Adipocyte (in vitro differentiated cells): Measurements from ENCODE around the gene ONECUT3.
"Not testable (repeated sequence)": the region's sequence is repeated elsewhere in the genome, so short reads cannot be mapped to it uniquely, and the experiment has no call there.

Experiments used
- DNase-seq: peaks from one replicate; pipeline ENCODE4 v3.0.0-alpha.2; 2015; ENCODE audit warnings: low read depth
- H3K27me3 ChIP-seq: replicated peaks from 2 replicates; pipeline ENCODE4 v1.7.0; 2013; ENCODE audit warnings: mild to moderate bottlenecking, low read length, moderate library complexity; ENCODE audit not compliant: control insufficient read depth, insufficient read depth
- H3K36me3 ChIP-seq: 2 replicates; pipeline ENCODE4 v1.7.0; 2013; ENCODE audit warnings: low read length, mild to moderate bottlenecking, moderate library complexity; ENCODE audit not compliant: control insufficient read depth, insufficient read depth, severe bottlenecking
- H3K4me1 ChIP-seq: 2 replicates; pipeline ENCODE4 v1.7.0; 2013; ENCODE audit warnings: mild to moderate bottlenecking, low read length, moderate library complexity; ENCODE audit not compliant: control insufficient read depth, insufficient read depth
- H3K4me3 ChIP-seq: 2 replicates; pipeline ENCODE4 v1.7.0; 2013; ENCODE audit warnings: mild to moderate bottlenecking, low read length, moderate library complexity
- H3K9ac ChIP-seq: 2 replicates; pipeline ENCODE4 v1.7.0; 2013; ENCODE audit warnings: mild to moderate bottlenecking, low read length, moderate library complexity
- H3K9me3 ChIP-seq: 2 replicates; pipeline ENCODE4 v1.7.0; 2013; ENCODE audit warnings: mild to moderate bottlenecking, low read length, moderate library complexity; ENCODE audit not compliant: control insufficient read depth

The ONECUT3 gene

GRCh38 chr19:1758959-1759903 lies 5.9 kb downstream of the ONECUT3 start:
- DNase-seq: no peak
- H3K9me3 ChIP-seq: no peaks in the 10 kb centered on the region
- H3K4me1 ChIP-seq: no peaks in the 10 kb centered on the region
- H3K9ac ChIP-seq: no peak overlapping the region
- H3K27me3 ChIP-seq: peaks cover 70% of the 10 kb centered on the region
- no peaks in the 10 kb centered on the region for H3K36me3 ChIP-seq
- no peak overlapping the region for H3K4me3 ChIP-seq

- no peak for DNase-seq
- H3K9me3 ChIP-seq: no peaks in the 10 kb centered on the region
- H3K9ac ChIP-seq: no peak overlapping the region
- peaks cover 76% of the 10 kb centered on the region for H3K27me3 ChIP-seq
- H3K4me3 ChIP-seq: no peak overlapping the region
- no peaks in the 10 kb centered on the region for H3K36me3 ChIP-seq
- no peaks in the 10 kb centered on the region for H3K4me1 ChIP-seq
These were observed 6.7 kb downstream of the ONECUT3 start for GRCh38 chr19:1760020-1760419.

DNA sequence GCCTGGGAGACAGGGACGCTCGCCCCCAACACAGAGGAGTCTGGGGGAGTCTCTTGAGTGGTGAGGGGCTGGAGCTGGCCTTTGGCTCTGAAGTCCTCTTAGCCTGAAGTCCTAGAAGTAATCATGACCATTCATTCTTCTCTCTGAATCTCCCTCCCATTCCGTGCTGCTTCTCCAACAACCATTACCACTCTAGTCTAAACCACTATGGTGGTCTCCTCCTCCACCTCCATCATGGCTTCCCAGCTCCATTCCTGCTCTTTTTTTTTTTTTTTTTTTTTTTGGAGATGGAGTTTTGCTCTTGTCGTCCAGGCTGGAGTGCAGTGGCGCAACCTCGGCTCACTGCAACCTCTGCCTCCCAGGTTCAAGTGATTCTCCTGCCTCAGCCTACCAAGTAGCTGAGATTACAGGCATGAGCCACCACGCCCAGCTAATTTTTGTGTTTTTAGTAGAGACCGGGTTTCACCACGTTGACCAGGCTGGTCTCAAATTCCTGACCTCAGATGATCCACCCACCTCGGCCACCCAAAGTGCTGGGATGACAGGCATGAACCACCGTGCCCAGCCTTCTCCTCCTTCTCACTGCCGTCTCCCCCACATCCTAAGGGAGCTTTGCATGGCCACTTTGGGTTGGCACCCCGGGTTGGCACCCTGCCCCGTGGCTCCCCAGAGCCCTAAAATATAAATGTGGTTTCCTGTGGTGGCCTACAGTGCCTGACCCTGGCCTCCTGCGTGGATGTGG lies 7.7 kb downstream of the ONECUT3 start:
- not testable (repeated sequence) for H3K4me3 ChIP-seq, H3K4me1 ChIP-seq, H3K9me3 ChIP-seq, H3K9ac ChIP-seq, DNase-seq, H3K36me3 ChIP-seq
- peaks cover 78% of the 10 kb centered on the region for H3K27me3 ChIP-seq

GRCh38 chr19:1761528-1762242 lies 8.4 kb downstream of the ONECUT3 start:
- H3K9me3 ChIP-seq: no peaks in the 10 kb centered on the region
- peaks cover 79% of the 10 kb centered on the region for H3K27me3 ChIP-seq
- no peak overlapping the region for H3K4me3 ChIP-seq
- no peak overlapping the region for H3K9ac ChIP-seq
- no peaks in the 10 kb centered on the region for H3K36me3 ChIP-seq
- H3K4me1 ChIP-seq: no peaks in the 10 kb centered on the region
- no peak for DNase-seq

DNA sequence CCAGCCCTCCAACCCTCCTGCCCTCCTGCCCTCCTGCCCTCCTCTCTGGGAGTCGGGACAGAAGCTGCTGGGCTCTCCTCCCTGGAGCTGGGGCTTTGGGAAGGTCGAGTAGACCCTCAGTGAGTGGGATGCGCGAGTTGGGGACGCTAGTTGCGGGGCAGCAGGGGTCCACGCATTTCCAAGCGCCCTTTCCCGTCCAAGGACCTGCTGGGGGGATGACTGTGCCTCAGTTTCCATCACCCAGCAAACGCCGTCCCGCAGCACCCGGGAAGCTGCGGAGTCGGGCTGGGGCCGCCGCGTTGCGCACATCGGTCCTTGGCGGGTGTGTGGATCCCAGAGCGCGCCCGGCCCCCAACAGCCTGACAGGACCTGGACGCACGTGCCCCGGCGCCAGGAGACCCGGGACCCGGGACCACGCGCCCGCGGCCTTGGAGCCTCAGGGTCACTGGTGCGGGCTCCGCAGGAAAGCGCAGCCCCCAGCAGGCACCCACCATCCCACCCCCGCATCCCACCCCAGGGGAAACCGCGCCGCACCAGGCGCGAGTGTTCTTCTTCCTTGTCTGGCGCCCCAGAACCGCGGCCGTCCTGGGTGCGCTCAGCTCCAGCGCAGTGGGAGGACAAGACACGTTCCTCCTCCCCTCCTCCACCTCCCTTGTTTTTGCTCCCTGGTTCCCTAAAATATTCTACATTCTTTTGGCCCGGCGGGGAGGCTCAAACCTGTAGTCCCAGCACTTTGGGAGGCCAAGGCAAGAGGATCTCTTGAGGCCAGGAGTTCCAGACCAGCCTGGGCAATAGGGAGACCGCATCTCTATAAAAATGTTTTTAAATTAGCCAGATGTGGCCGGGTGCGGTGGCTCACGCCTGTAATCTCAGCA lies 9.2 kb downstream of the ONECUT3 start:
- Histone ChIP-seq H3K27me3 (peaks cover 78% of the 10 kb centered on the region), H3K36me3 (no peaks in the 10 kb centered on the region), H3K9ac (no peak overlapping the region), H3K4me3 (no peak overlapping the region), H3K4me1 (no peaks in the 10 kb centered on the region), H3K9me3 (no peaks in the 10 kb centered on the region)
- no peak for DNase-seq

- Histone ChIP-seq H3K4me3 (no peak overlapping the region), H3K4me1 (no peaks in the 10 kb centered on the region), H3K36me3 (no peaks in the 10 kb centered on the region), H3K27me3 (peaks cover 81% of the 10 kb centered on the region), H3K9ac (no peak overlapping the region), H3K9me3 (no peaks in the 10 kb centered on the region)
- no peak for DNase-seq
These were observed 10.6 kb downstream of the ONECUT3 start for GRCh38 chr19:1763648-1764639.

GRCh38 chr19:1764729-1765128 lies 11.4 kb downstream of the ONECUT3 start:
- Histone ChIP-seq H3K9ac (no peak overlapping the region), H3K9me3 (no peaks in the 10 kb centered on the region), H3K4me3 (no peak overlapping the region), H3K4me1 (no peaks in the 10 kb centered on the region), H3K27me3 (peaks cover 78% of the 10 kb centered on the region), H3K36me3 (no peaks in the 10 kb centered on the region)
- DNase-seq: no peak

- peaks cover 2% of the 10 kb centered on the region for H3K9me3 ChIP-seq
- no peak overlapping the region for H3K4me3 ChIP-seq
- no peak overlapping the region for H3K9ac ChIP-seq
- H3K4me1 ChIP-seq: no peaks in the 10 kb centered on the region
- peaks cover 72% of the 10 kb centered on the region for H3K27me3 ChIP-seq
- no peaks in the 10 kb centered on the region for H3K36me3 ChIP-seq
- no peak for DNase-seq
These were observed 12.1 kb downstream of the ONECUT3 start for GRCh38 chr19:1765232-1765903.

DNA sequence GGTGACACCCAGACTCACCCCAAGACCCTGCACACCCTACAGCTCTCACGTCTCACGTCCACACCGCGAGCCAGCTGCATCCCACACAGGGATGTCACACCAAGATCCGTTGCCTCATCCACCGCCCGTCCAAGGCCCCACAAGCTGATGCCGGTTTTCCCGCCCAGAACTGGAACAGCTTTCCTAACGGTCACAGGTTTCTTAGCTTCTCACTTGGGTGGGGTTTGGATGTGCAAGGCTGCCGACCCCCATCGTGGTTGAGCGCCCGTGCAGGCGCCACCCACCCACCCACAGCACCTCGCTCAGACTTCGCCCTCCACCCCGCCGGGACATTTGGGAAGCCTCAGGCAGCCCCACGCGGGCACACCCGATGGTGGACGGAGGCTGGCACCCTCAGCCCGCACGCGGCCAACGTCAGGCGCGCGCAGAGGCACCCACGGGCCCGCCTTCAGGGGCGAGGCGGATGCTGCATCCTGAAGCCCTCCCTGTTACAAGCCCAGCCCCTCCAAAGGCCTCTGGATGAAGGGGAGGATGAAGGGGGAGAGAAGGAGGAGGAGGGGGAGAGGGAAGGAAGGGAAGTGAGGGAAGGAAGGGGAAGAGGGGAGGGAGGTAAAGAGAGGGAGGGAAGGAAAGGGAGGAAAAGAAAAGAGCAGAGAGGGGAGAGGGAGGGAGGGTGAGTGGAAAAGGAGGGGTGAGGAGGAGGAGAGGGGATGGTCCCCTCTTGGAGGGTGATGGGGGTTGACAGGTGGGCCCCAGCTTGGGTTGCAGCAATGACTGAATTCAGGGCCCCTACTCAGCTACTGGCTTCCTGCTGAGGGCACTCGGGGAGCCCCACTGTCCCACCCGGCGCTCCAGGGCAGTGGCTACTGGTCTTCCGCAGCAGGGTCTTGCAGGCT lies 12.8 kb downstream of the ONECUT3 start:
- Histone ChIP-seq H3K4me1 (no peaks in the 10 kb centered on the region), H3K9me3 (peaks cover 10% of the 10 kb centered on the region), H3K4me3 (no peak overlapping the region), H3K9ac (no peak overlapping the region), H3K27me3 (peaks cover 65% of the 10 kb centered on the region), H3K36me3 (no peaks in the 10 kb centered on the region)
- DNase-seq: no peak
